Measurements from ENCODE around the gene EML2.

DNA sequence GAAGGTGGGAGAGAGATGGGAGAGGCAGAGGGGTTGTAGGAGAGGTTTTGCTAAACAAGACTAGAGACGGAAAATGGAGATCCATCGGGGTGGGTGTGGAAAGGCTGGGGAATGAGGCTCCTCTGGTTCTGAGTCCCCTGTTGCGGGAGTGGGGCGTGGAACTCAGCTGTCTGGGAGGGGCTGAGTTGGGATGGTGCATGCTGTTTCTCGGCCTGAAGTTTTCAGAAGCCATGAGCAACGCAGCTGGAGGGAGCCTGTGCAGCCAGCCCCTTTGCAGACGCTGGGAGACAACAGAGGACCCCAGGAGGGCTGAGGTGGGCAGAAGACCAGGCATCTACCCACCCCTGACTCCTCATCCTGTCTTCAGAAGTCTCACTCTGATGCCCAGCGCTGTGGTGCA, 21.4 kb upstream of the EML2 start:
- TF ChIP-seq, protein P1, sequence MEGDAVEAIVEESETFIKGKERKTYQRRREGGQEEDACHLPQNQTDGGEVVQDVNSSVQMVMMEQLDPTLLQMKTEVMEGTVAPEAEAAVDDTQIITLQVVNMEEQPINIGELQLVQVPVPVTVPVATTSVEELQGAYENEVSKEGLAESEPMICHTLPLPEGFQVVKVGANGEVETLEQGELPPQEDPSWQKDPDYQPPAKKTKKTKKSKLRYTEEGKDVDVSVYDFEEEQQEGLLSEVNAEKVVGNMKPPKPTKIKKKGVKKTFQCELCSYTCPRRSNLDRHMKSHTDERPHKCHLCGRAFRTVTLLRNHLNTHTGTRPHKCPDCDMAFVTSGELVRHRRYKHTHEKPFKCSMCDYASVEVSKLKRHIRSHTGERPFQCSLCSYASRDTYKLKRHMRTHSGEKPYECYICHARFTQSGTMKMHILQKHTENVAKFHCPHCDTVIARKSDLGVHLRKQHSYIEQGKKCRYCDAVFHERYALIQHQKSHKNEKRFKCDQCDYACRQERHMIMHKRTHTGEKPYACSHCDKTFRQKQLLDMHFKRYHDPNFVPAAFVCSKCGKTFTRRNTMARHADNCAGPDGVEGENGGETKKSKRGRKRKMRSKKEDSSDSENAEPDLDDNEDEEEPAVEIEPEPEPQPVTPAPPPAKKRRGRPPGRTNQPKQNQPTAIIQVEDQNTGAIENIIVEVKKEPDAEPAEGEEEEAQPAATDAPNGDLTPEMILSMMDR (IDR thresholded peaks at IDR 0.05; ENCODE audit: poor library complexity), result no peak
- TF ChIP-seq EZH2phosphoT487 (IDR thresholded peaks at IDR 0.05; ENCODE audit: low read depth, severe bottlenecking, unreplicated experiment), result no peak

Data from hepatocyte (in vitro differentiated cells).